Measurements from ENCODE around the gene POLL.

DNA sequence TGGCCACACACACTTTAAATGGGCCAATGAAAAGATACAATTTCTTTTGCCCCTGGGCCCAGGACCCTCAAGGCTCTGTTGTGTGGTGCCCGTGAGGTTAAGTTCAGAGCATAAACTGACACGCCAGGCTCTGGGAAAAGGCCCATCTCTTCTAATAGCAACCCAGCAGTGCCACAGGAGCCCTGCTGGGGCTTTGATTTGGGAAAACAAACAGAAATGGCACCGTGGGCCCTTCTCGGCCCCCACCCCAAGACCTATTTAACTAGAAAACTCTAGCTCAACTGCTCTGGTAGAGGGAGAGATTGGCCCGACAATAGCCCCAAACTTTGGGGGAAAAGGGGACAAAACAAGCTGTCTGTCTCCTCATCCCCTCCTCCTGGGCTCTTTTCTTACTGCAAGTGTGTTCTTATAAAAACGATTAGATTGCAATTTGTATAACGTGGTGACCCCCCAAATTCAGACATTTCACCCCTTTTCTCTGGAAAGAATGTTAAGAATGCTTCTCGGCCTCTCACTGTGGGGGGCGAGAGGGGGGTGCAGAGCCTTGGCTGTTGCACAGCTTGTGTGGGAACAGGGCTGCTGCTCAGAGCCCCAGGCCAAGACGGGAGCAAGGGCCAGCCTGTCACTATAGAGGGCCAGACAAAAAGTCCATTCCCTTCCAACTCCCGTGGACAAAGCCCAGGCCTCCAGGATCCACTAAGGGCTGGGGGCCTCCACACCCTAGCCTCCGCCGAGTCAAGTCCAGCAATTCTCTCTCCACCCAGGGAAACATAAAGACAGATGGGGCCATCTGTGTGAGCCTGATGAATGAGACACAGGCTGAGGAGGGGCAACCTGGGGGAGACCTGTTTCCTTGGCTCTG, 26.8 kb upstream of the POLL start:
- TF ChIP-seq POLR2A (IDR thresholded peaks at IDR 0.05; ENCODE audit: low read depth, low read length) (no peak), POLR2AphosphoS5 (IDR thresholded peaks at IDR 0.05; ENCODE audit: low read depth, low read length) (no peak), SPI1 (IDR thresholded peaks at IDR 0.05; ENCODE audit: low read depth, low read length) (no peak), TAF1 (IDR thresholded peaks at IDR 0.05; ENCODE audit: low read depth, low read length) (no peak), PAX5 (IDR thresholded peaks at IDR 0.05; ENCODE audit: insufficient read depth, low read length, severe bottlenecking) (no peak)

Measured in GM12891 (cell line).